Measurements from ENCODE around the gene BATF2.

- TF ChIP-seq CTCF (conservative IDR thresholded peaks at IDR 0.05) (no peak), EZH2 (IDR thresholded peaks at IDR 0.05; ENCODE audit: low read depth) (no peak)
Measured at GRCh38 chr11:65021003-65021402, 24.2 kb upstream of the BATF2 start.

Measured in PC-9 (cell line).